Prostate gland (tissue), 2 donors: Measurements from ENCODE around the gene CSF2RB. TPM values are rescaled to one million over a fixed set of nuclear protein-coding genes. Genes with fewer than 3 reads are reported as not detected.

ENCODE experiments used
- DNase-seq: peaks from one replicate; pipeline ENCODE4 v3.0.0-alpha.2; 2019; ENCODE audit warnings: low spot score
- H3K27ac ChIP-seq, 2 donors: fragments of 200-600 bp; sonication (generic); 2 replicates each; pipeline ENCODE4 v1.5.1; 2017 to 2019
- H3K27me3 ChIP-seq: fragments of 200-600 bp; sonication (generic); replicated peaks from 2 replicates; pipeline ENCODE4 v1.5.1; 2019; ENCODE audit not compliant: insufficient read depth
- H3K36me3 ChIP-seq, 2 donors: fragments of 200-600 bp; sonication (generic); 1 replicate in 1 of 2; 2 replicates in 1 of 2; pipeline versions ENCODE4 v1.5.1 to v1.8.1; 2017 to 2019
- H3K4me1 ChIP-seq: fragments of 200-600 bp; sonication (generic); replicated peaks from 2 replicates; pipeline ENCODE4 v1.5.1; 2019
- H3K4me3 ChIP-seq, 2 donors: fragments of 200-600 bp; sonication (generic); 2 replicates each; pipeline ENCODE4 v1.5.1; 2017 to 2019
- H3K9me3 ChIP-seq: fragments of 200-600 bp; sonication (generic); 2 replicates; pipeline ENCODE4 v1.5.1; 2017
- CTCF ChIP-seq, 4 experiments: fragments of 200-600 bp in 2 of 4; fragments of 450-650 bp in 2 of 4; sonication (generic) in 2 of 4; IDR thresholded peaks; 1 replicate in 3 of 4; 2 replicates in 1 of 4; pipeline ENCODE4 v1.5.1; 2016 to 2019; ENCODE audit warnings: antibody characterized with exemption in 4 of 4, mild to moderate bottlenecking in 2 of 4, moderate library complexity in 2 of 4
- POLR2A ChIP-seq: fragments of 450-650 bp; IDR thresholded peaks from one replicate; pipeline ENCODE4 v1.6.1; 2016; ENCODE audit warnings: antibody characterized with exemption, mild to moderate bottlenecking
- POLR2AphosphoS5 ChIP-seq: sonication (generic); formaldehyde crosslinking; IDR thresholded peaks from one replicate; pipeline ENCODE4 v1.6.1; 2017; ENCODE audit warnings: antibody characterized with exemption
- WGBS: methylation state at CpG from one replicate; pipeline ENCODE4 v1.1.5; 2018; 5-methylcytosine and 5-hydroxymethylcytosine counted together
- intact Hi-C: fragments of 100-400 bp; cut with DNase I; formaldehyde crosslinking; loops from one replicate; pipeline ENCODE4 v1.14.2; 2022
- total RNA-seq, 2 donors: library from RNA; depleted of rRNA; stranded (reverse); fragments of >200 nt; gene quantifications; one replicate each; pipeline ENCODE4 v1.1.0, GENCODE V29; 2016

The CSF2RB gene
- total RNA-seq, 2 donors from 2014 or later, result 1.1 to 3.2 TPM

DNA sequence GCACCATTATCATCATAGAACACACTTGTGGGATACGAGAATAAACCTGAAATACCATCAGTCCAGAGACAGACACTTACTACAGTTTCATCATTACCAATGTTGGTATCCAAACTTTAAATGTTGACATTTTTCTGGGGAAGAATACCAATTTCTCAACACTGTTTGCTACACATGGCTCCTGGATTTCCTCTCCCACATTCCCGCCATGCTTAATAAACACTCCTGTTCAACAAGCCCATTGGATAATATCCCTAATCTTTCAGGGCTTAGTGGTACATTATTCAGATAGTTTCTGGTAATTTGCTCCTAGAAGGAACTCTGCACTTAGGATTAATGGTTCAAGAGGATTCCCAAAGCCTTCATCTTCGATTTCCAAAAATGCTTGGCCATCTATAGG, 48.2 kb downstream of the CSF2RB start:
- no peaks in the 10 kb centered on the region for H3K4me1 ChIP-seq
- no peaks in the 10 kb centered on the region for H3K27me3 ChIP-seq
- DNase-seq, result no peak
- no peak overlapping the region for H3K4me3 ChIP-seq
- WGBS, result 75% methylated on average over 3 of the region's 3 CpGs
- TF ChIP-seq POLR2AphosphoS5, result no peak
- no peak for TF ChIP-seq POLR2A
- no peak for TF ChIP-seq CTCF (IDR thresholded peaks at IDR 0.05)
- no peaks in the 10 kb centered on the region for H3K36me3 ChIP-seq
- H3K27ac ChIP-seq, result no peak overlapping the region
- H3K9me3 ChIP-seq, result no peaks in the 10 kb centered on the region
- intact Hi-C loops, result no loop called here

- no peak overlapping the region for H3K27ac ChIP-seq
- TF ChIP-seq CTCF (IDR thresholded peaks at IDR 0.05) (no peak), POLR2AphosphoS5 (no peak), POLR2A (no peak)
- DNase-seq, result no peak
- no peaks in the 10 kb centered on the region for H3K4me1 ChIP-seq
- no peaks in the 10 kb centered on the region for H3K27me3 ChIP-seq
- no peaks in the 10 kb centered on the region for H3K9me3 ChIP-seq
- no peaks in the 10 kb centered on the region for H3K36me3 ChIP-seq
- WGBS, result 72% methylated on average over 2 of the region's 2 CpGs
- intact Hi-C loops, result no loop called here
- H3K4me3 ChIP-seq, result no peak overlapping the region
Observed at GRCh38 chr22:36963302-36963701, 49.9 kb downstream of the CSF2RB start.

DNA sequence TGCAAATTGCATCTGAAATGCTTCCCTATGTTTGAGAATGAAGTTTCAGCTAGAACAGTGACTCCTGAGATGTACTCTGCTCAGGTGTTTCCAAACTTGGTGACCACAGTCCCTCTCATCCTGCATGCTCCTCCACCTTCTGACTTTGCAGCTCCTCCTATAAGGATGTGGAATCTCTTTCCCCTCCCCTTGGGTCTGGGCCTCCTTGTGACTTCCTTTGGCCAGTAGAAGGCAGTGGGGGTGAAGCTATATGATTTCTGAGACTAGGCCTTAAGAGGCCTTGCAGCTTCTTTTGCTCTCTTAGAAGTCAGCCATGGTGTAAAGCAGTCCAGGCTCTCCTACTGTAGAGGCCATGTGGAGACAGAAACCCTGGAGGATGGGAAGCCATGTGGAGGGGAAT, 50.7 kb downstream of the CSF2RB start:
- Histone ChIP-seq H3K36me3 (no peaks in the 10 kb centered on the region), H3K4me3 (no peak overlapping the region), H3K27ac (no peak overlapping the region), H3K27me3 (no peaks in the 10 kb centered on the region), H3K9me3 (no peaks in the 10 kb centered on the region), H3K4me1 (no peaks in the 10 kb centered on the region)
- intact Hi-C loops, result no loop called here
- no peak for TF ChIP-seq POLR2A
- no peak for TF ChIP-seq POLR2AphosphoS5
- TF ChIP-seq CTCF (IDR thresholded peaks at IDR 0.05), result no peak
- DNase-seq, result no peak

GRCh38 chr22:36965696-36966095, 52.3 kb downstream of the CSF2RB start:
- intact Hi-C loops, result no loop called here
- WGBS, result 85% methylated on average over 2 of the region's 2 CpGs
- TF ChIP-seq POLR2AphosphoS5 (no peak), CTCF (IDR thresholded peaks at IDR 0.05) (no peak), POLR2A (no peak)

DNA sequence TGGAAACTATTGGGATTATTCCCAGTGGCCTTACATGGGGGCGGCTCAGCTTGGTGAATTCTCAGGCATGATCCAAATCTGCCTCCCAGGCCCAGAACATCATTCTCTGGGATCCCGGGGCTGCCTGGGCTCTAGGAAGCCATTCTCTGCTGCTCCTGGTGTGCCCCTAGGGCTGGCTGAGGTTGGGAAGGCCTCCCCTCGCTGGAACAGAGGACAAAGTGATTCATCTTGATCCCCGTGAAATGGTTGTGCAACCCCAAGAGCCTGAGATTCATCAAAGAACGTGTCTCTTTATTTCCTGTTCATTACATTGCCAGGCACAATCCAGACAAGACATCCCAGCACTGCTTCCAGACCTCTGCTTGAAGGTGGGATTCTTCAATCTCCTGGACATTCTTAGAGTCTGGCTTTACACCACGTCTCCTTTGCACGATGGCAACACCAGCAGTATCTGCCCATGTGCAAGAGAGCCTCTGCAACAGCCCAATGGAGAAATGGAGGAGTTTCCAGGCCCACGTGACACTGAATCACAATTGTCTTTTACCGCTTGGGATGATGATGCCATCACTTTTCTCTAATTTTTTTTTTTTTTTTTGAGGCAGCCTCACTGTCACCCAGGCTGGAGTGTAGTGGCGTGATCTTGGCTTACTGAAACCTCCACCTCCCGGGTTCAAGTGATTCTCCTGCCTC, 53.6 kb downstream of the CSF2RB start:
- H3K4me3 ChIP-seq, result no peak overlapping the region
- no peak overlapping the region for H3K27ac ChIP-seq
- no peaks in the 10 kb centered on the region for H3K9me3 ChIP-seq
- 91% methylated on average over 11 of the region's 11 CpGs for WGBS
- H3K36me3 ChIP-seq, result no peaks in the 10 kb centered on the region
- no peaks in the 10 kb centered on the region for H3K27me3 ChIP-seq
- peaks cover 3% of the 10 kb centered on the region for H3K4me1 ChIP-seq
- DNase-seq, result no peak
- TF ChIP-seq CTCF (IDR thresholded peaks at IDR 0.05) (no peak), POLR2AphosphoS5 (no peak), POLR2A (no peak)
- intact Hi-C loops, result no loop called here

More at GRCh38 chr22:36965696-36966095, 52.3 kb downstream of the CSF2RB start:
- Histone ChIP-seq H3K27me3 (no peaks in the 10 kb centered on the region), H3K27ac (no peak overlapping the region), H3K4me3 (no peak overlapping the region), H3K9me3 (no peaks in the 10 kb centered on the region), H3K36me3 (no peaks in the 10 kb centered on the region), H3K4me1 (no peaks in the 10 kb centered on the region)
- no peak for DNase-seq
